GM12801 (cell line): ENCODE measurements around the gene RNF32.

ENCODE experiments used
- TF ChIP-seq, protein P1 (sequence below): IDR thresholded peaks from one replicate; pipeline ENCODE4 v1.5.1; 2011; ENCODE audit warnings: control low read depth; ENCODE audit not compliant: insufficient read length; ENCODE audit errors: extremely low read depth

RNF32 gene

GRCh38 chr7:156702399-156702798, 61.8 kb downstream of the RNF32 start:
- TF ChIP-seq, protein P1, sequence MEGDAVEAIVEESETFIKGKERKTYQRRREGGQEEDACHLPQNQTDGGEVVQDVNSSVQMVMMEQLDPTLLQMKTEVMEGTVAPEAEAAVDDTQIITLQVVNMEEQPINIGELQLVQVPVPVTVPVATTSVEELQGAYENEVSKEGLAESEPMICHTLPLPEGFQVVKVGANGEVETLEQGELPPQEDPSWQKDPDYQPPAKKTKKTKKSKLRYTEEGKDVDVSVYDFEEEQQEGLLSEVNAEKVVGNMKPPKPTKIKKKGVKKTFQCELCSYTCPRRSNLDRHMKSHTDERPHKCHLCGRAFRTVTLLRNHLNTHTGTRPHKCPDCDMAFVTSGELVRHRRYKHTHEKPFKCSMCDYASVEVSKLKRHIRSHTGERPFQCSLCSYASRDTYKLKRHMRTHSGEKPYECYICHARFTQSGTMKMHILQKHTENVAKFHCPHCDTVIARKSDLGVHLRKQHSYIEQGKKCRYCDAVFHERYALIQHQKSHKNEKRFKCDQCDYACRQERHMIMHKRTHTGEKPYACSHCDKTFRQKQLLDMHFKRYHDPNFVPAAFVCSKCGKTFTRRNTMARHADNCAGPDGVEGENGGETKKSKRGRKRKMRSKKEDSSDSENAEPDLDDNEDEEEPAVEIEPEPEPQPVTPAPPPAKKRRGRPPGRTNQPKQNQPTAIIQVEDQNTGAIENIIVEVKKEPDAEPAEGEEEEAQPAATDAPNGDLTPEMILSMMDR: no peak

- TF ChIP-seq, protein P1: no peak
Measured at GRCh38 chr7:156703209-156703608, 62.6 kb downstream of the RNF32 start.

DNA sequence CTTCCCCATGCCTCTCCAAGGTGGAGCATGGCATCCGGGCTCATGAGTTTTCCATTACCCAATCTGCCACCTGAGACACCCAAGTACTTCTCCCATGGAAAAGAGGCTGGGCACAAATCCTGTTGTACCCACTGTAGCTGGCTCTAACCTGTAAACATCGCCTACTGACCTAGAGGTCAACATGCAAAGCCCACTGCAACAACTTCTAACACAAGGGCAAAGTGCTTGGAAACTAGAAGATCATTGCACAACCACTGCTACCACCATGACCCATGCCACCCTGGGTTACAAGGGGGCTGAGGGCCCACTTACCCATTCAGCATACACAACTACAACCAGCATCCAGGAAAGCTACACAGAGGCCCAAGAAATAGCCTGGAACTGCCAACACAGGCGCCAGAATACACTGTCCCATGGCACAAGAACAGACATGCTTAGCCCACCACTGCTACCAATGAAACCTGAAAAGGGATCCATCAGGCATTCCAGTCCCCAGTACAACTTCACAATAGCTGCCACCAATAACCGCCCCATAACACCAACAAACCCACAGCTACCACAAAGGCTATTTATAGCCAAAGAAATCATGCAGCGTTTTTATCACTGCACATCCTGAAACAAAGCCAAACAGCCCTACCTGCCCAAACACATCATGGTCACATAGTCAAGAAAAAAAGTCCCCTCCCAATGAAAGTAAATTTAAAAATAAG, 63.4 kb downstream of the RNF32 start:
- TF ChIP-seq, protein P1: no peak

DNA sequence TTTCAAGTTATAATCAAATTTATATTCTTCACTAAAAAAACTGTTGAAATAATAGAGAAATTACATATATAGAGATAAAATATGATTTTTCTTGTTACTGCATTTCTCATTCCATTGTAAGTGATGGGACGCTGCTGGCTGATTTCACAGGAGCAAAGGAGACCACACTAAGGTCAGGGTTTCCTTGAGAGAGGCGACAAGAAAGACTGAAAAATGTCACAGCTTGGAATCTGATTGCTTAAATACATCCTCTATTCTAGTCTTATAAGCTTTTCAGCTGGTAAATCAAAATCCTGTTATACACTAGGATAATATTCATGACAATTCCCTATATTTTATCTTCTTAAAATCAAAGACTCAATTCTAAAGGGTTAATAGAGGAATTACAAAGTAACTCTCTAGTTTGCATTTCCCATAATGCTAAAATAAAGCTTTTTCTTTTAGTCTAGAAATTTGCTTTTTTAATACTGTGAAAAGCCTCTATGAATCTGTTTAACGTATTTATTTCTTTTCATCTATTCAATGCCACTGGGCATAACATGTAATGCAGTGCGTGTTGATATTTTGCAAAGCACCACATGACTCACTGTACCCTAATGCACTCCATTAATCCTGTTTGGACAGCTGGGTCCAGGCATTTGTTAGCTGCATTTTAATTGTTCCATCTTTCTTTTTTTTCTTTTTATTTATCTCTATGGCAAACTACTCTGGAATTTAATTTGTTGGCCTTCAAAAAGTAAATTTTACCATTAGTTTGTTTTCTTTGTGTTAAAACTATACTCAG, 81.7 kb downstream of the RNF32 start:
- TF ChIP-seq, protein P1: no peak

DNA sequence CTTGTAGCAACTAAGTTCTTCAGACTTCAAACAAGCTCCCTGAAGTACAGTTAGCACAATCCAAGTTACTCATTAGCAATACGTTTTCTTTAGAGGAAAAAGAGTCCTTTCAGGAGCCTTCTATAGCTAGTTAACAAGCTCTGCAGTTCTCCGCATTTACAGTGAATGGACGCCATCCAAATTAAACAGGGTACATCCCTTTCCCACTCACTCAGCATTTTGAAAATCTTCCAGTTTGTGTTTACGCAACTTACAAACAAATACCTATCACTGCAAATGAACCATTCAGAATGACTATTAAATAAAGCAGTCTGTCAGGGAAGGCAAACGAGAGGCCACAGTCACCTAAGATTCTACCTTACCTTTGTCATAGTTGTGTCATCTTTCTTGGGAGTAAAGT, 84.5 kb downstream of the RNF32 start:
- TF ChIP-seq, protein P1: no peak

DNA sequence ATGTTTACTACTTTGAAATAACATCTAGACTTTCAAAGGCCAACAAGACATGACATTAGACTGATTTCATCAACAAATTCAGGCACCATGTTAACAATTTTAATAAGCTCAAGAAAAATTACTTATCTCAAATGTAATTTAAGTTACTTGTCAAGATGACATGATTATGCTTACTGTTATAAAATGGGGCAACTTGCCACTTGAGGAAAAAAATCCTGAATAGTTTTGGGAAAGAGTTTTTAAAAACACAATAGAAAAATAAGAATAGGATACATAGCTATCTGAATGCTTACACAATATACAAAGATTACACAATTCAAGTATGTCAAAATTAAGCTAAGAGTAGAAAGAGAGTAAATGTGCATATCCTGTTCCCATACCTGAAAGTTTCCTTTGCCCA, 85.4 kb downstream of the RNF32 start:
- TF ChIP-seq, protein P1: no peak
